K562 (cell line): ENCODE measurements around the gene ALKBH2. TPM values are rescaled to one million over a fixed set of nuclear protein-coding genes. Genes with fewer than 3 reads are reported as not detected.
A peak's percentile ranks its signal among the peaks of the same experiment; 100 is the strongest.

Source experiments
- ETV6 ChIP-seq, 3 experiments: fragments of 150-350 bp in 1 of 3; sonication (generic) in 1 of 3; formaldehyde crosslinking in 1 of 3; IDR thresholded peaks; 2 replicates each; pipeline versions ENCODE4 v1.6.1 to v1.8.0; 2014 to 2022; ENCODE audit warnings: borderline replicate concordance in 2 of 3, low read depth in 2 of 3, antibody characterized with exemption in 1 of 3, low read length in 1 of 3, mild to moderate bottlenecking in 1 of 3, missing genetic modification reagents in 1 of 3
- JUND ChIP-seq, 2 experiments: IDR thresholded peaks; 2 replicates in 1 of 2; 3 replicates in 1 of 2; pipeline ENCODE4 v1.6.1; 2011; ENCODE audit warnings: borderline replicate concordance in 2 of 2, low read depth in 2 of 2, low read length in 2 of 2, improper control_type of control experiment in 1 of 2, missing biosample characterization in 1 of 2, missing genetic modification characterization in 1 of 2, missing genetic modification reagents in 1 of 2
- MED1 ChIP-seq: sonication (generic); formaldehyde crosslinking; IDR thresholded peaks from 2 replicates; pipeline ENCODE4 v1.8.1; 2023; ENCODE audit warnings: missing genetic modification reagents, borderline replicate concordance
- NCOA4 ChIP-seq: fragments of 450-650 bp; IDR thresholded peaks from 2 replicates; pipeline ENCODE4 v1.6.1; 2018; ENCODE audit warnings: mild to moderate bottlenecking; ENCODE audit not compliant: partially characterized antibody
- RBBP5 ChIP-seq: fragments of 200-600 bp; sonication (generic); IDR thresholded peaks from 2 replicates; pipeline ENCODE4 v1.6.1; 2012; ENCODE audit warnings: borderline replicate concordance, mild to moderate bottlenecking, low read length, control low read depth, inconsistent platforms; ENCODE audit not compliant: insufficient read depth, poor library complexity, severe bottlenecking
- SMAD4 ChIP-seq: fragments of 250-450 bp; sonication (Bioruptor Pico); conservative IDR thresholded peaks from 2 replicates; pipeline ENCODE4 v1.8.0; 2021; ENCODE audit warnings: inconsistent platforms, mild to moderate bottlenecking, moderate library complexity
- TOE1 ChIP-seq, 2 experiments: fragments of 450-650 bp in 1 of 2; sonication (generic) in 1 of 2; formaldehyde crosslinking in 1 of 2; IDR thresholded peaks; 2 replicates each; pipeline versions ENCODE4 v1.7.1 to v1.8.0; 2016 to 2022; ENCODE audit warnings: borderline replicate concordance in 2 of 2, mild to moderate bottlenecking in 2 of 2, antibody characterized with exemption in 1 of 2, inconsistent platforms in 1 of 2, low read depth in 1 of 2, missing genetic modification reagents in 1 of 2, moderate library complexity in 1 of 2
- polyA plus RNA-seq, 8 experiments: library from polyadenylated mRNA; depleted of rRNA in 4 of 8; stranded (reverse) in 5 of 8; unstranded in 3 of 8; fragments of >200 nt; fragmentation: Nextera tagmentation in 2 of 8; fragmentation: Illumina TruSeq in 1 of 8; extraction: Ambion mirVana in 2 of 8; extraction: Trizol in 1 of 8; gene quantifications; 2 replicates each; pipeline versions ENCODE4 v1.2.1 to v1.2.3, GENCODE V29; 2011 to 2014; ENCODE audit warnings: inconsistent platforms in 1 of 8, missing spikeins in 1 of 8
- total RNA-seq, 7 experiments: library from RNA; depleted of rRNA in 6 of 7; stranded (reverse); fragments of >200 nt in 6 of 7; fragmentation: Illumina TruSeq in 2 of 7; extraction: Trizol in 2 of 7; gene quantifications; 2 replicates each; pipeline versions ENCODE4 v1.2.1 to v1.2.3, GENCODE V29; 2011 to 2021; ENCODE audit warnings: low replicate concordance in 1 of 7
- TF ChIP-seq, protein P1 (sequence below), 2 experiments: fragments of 450-650 bp; formaldehyde crosslinking in 1 of 2; IDR thresholded peaks; 2 replicates each; pipeline versions ENCODE4 v1.4.0 to v1.6.1; 2014 to 2020; ENCODE audit warnings: mild to moderate bottlenecking in 2 of 2, borderline replicate concordance in 1 of 2, low read depth in 1 of 2
- TF ChIP-seq, protein P2 (sequence below): fragments of 450-650 bp; IDR thresholded peaks from 2 replicates; pipeline ENCODE4 v1.6.1; 2016
- TF ChIP-seq, protein P3 (sequence below): fragments of 250-450 bp; sonication (Bioruptor Pico); IDR thresholded peaks from 2 replicates; pipeline ENCODE4 v1.5.0; 2021
- TF ChIP-seq, protein P4 (sequence below): sonication (generic); formaldehyde crosslinking; IDR thresholded peaks from 2 replicates; pipeline ENCODE4 v1.8.0; 2022; ENCODE audit warnings: missing genetic modification reagents, mild to moderate bottlenecking, borderline replicate concordance

Gene ALKBH2
- total and polyA plus RNA-seq, 9 of the 15 experiments (the other 6 are each of a cell fraction or from before 2014, with no cell fraction given), result 5.9 to 56.1 (median 41.9) TPM

DNA sequence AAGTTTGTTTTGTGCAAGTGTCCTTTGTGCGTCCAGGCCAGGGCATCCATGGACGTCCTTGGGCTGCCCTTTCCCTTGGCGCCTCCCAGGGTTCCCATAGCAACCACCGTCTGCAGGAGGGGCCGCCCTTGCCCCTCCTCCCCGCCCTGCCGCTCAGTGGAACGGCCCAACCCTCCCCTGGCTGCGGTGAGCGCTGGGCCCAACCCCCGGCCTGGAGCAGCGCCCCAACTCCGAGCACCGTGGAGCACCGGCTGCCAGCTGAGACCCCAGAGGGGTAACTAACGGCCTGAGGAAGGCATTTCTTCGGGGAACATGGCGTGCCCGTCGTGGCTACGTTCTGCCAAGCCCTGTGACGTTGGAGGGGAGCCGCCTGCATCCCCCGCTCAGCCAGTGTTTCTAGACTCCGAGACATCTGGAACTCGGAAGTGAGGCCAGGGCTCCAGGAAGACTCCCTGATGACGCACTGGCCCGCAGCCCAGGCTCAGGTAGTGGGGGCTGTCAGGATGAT lies 17.8 kb upstream of the ALKBH2 start (continued):
- TF ChIP-seq, protein P1, sequence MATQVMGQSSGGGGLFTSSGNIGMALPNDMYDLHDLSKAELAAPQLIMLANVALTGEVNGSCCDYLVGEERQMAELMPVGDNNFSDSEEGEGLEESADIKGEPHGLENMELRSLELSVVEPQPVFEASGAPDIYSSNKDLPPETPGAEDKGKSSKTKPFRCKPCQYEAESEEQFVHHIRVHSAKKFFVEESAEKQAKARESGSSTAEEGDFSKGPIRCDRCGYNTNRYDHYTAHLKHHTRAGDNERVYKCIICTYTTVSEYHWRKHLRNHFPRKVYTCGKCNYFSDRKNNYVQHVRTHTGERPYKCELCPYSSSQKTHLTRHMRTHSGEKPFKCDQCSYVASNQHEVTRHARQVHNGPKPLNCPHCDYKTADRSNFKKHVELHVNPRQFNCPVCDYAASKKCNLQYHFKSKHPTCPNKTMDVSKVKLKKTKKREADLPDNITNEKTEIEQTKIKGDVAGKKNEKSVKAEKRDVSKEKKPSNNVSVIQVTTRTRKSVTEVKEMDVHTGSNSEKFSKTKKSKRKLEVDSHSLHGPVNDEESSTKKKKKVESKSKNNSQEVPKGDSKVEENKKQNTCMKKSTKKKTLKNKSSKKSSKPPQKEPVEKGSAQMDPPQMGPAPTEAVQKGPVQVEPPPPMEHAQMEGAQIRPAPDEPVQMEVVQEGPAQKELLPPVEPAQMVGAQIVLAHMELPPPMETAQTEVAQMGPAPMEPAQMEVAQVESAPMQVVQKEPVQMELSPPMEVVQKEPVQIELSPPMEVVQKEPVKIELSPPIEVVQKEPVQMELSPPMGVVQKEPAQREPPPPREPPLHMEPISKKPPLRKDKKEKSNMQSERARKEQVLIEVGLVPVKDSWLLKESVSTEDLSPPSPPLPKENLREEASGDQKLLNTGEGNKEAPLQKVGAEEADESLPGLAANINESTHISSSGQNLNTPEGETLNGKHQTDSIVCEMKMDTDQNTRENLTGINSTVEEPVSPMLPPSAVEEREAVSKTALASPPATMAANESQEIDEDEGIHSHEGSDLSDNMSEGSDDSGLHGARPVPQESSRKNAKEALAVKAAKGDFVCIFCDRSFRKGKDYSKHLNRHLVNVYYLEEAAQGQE (IDR thresholded peaks at IDR 0.05; ENCODE audit: borderline replicate concordance), result no peak
- TF ChIP-seq, protein P1 (CRISPR knock-in tag; IDR thresholded peaks at IDR 0.05; ENCODE audit: low read depth), result 0 out of 2 replicates have a peak, but pooled peaks have one; percentile 38
- TF ChIP-seq, protein P2, sequence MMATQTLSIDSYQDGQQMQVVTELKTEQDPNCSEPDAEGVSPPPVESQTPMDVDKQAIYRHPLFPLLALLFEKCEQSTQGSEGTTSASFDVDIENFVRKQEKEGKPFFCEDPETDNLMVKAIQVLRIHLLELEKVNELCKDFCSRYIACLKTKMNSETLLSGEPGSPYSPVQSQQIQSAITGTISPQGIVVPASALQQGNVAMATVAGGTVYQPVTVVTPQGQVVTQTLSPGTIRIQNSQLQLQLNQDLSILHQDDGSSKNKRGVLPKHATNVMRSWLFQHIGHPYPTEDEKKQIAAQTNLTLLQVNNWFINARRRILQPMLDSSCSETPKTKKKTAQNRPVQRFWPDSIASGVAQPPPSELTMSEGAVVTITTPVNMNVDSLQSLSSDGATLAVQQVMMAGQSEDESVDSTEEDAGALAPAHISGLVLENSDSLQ, result peak; percentile 80
- TF ChIP-seq MED1 (CRISPR knock-in tag) (no peak), JUND (IDR thresholded peaks at IDR 0.05; ENCODE audit: borderline replicate concordance, low read depth, low read length) (peak; percentile 27; the same call in 1 of the 2 replicates), JUND (tag; IDR thresholded peaks at IDR 0.05; ENCODE audit: borderline replicate concordance, low read depth, low read length) (no peak), RBBP5 (peak; percentile 30), TOE1 (IDR thresholded peaks at IDR 0.05; ENCODE audit: borderline replicate concordance) (peak; percentile 67; the same call in 1 of the 2 replicates), TOE1 (CRISPR knock-in tag; IDR thresholded peaks at IDR 0.05; ENCODE audit: borderline replicate concordance, low read depth) (no peak), ETV6 (IDR thresholded peaks at IDR 0.05; ENCODE audit: borderline replicate concordance in 1 of 2, low read depth in 2 of 2, low read length in 1 of 2) (no peak), ETV6 (CRISPR knock-in tag; IDR thresholded peaks at IDR 0.05; ENCODE audit: borderline replicate concordance) (no peak), NCOA4 (no peak), SMAD4 (peak; percentile 71)
- TF ChIP-seq, protein P3, sequence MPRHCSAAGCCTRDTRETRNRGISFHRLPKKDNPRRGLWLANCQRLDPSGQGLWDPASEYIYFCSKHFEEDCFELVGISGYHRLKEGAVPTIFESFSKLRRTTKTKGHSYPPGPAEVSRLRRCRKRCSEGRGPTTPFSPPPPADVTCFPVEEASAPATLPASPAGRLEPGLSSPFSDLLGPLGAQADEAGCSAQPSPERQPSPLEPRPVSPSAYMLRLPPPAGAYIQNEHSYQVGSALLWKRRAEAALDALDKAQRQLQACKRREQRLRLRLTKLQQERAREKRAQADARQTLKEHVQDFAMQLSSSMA (CRISPR knock-in tag), result 0 out of 2 replicates have a peak, but pooled peaks have one; percentile 54
- TF ChIP-seq, protein P4, sequence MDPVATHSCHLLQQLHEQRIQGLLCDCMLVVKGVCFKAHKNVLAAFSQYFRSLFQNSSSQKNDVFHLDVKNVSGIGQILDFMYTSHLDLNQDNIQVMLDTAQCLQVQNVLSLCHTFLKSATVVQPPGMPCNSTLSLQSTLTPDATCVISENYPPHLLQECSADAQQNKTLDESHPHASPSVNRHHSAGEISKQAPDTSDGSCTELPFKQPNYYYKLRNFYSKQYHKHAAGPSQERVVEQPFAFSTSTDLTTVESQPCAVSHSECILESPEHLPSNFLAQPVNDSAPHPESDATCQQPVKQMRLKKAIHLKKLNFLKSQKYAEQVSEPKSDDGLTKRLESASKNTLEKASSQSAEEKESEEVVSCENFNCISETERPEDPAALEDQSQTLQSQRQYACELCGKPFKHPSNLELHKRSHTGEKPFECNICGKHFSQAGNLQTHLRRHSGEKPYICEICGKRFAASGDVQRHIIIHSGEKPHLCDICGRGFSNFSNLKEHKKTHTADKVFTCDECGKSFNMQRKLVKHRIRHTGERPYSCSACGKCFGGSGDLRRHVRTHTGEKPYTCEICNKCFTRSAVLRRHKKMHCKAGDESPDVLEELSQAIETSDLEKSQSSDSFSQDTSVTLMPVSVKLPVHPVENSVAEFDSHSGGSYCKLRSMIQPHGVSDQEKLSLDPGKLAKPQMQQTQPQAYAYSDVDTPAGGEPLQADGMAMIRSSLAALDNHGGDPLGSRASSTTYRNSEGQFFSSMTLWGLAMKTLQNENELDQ (CRISPR knock-in tag), result no peak
